Cardiac muscle cell (in vitro differentiated cells and primary cell): ENCODE results near the gene SMAD7. TPM values are rescaled to one million over a fixed set of nuclear protein-coding genes. Genes with fewer than 3 reads are reported as not detected.
A peak's percentile ranks its signal among the peaks of the same experiment; 100 is the strongest.

Experiments
- DNase-seq, 2 donors: peaks; one replicate each; pipeline versions ENCODE4 v3.0.0 to v3.0.0-alpha.2; 2010 to 2017; ENCODE audit warnings: low read depth in 1 of 2, low spot score in 1 of 2
- H3K27ac ChIP-seq: fragments of 200-600 bp; sonication (generic); 2 replicates; pipeline ENCODE4 v1.5.1; 2016
- H3K27me3 ChIP-seq: fragments of 200-600 bp; sonication (generic); 2 replicates; pipeline ENCODE4 v1.6.0; 2016; ENCODE audit warnings: control low read depth
- H3K36me3 ChIP-seq: fragments of 200-600 bp; sonication (generic); 2 replicates; pipeline ENCODE4 v1.5.1; 2016; ENCODE audit warnings: control low read depth
- H3K4me1 ChIP-seq: fragments of 200-600 bp; sonication (generic); 2 replicates; pipeline ENCODE4 v1.8.1; 2017; ENCODE audit warnings: low read depth, mild to moderate bottlenecking, mixed run types
- H3K4me3 ChIP-seq: fragments of 200-600 bp; sonication (generic); 2 replicates; pipeline ENCODE4 v1.5.1; 2016; ENCODE audit warnings: mild to moderate bottlenecking
- H3K9me3 ChIP-seq: fragments of 200-600 bp; sonication (generic); 2 replicates; pipeline ENCODE4 v1.5.1; 2017; ENCODE audit warnings: low read depth, mild to moderate bottlenecking, control low read depth
- CTCF ChIP-seq: IDR thresholded peaks from 2 replicates; pipeline ENCODE4 v1.5.1; 2012; ENCODE audit warnings: low read depth, mild to moderate bottlenecking, low read length
- polyA plus RNA-seq: library from polyadenylated mRNA; unstranded; fragments of >200 nt; fragmentation: Nextera tagmentation; extraction: Ambion mirVana; gene quantifications from 2 replicates; pipeline ENCODE4 v1.2.1, GENCODE V29; 2016
- total RNA-seq: library from RNA; depleted of rRNA; stranded (reverse); fragments of >200 nt; gene quantifications from 2 replicates; pipeline ENCODE4 v1.2.3, GENCODE V29; 2016

The SMAD7 gene
- total and polyA plus RNA-seq, 2 experiments from 2014 or later = 60.1 to 129 TPM

- no peaks in the 10 kb centered on the region for H3K4me1 ChIP-seq
- no peaks in the 10 kb centered on the region for H3K9me3 ChIP-seq
- no peak overlapping the region for H3K4me3 ChIP-seq
- DNase-seq = no peak
- H3K27me3 ChIP-seq = no peaks in the 10 kb centered on the region
- H3K27ac ChIP-seq = peak overlapping the region; percentile 2
- no peak for TF ChIP-seq CTCF
- no peaks in the 10 kb centered on the region for H3K36me3 ChIP-seq
These were observed 74.2 kb downstream of the SMAD7 start for GRCh38 chr18:48876590-48876989.

- Histone ChIP-seq H3K27ac (peak overlapping the region; percentile 2), H3K36me3 (no peaks in the 10 kb centered on the region), H3K9me3 (no peaks in the 10 kb centered on the region), H3K27me3 (no peaks in the 10 kb centered on the region), H3K4me1 (no peaks in the 10 kb centered on the region), H3K4me3 (no peak overlapping the region)
- peak in 1 of 2 donors; percentile 63 for DNase-seq
- TF ChIP-seq CTCF = no peak
These were observed 74.7 kb downstream of the SMAD7 start for GRCh38 chr18:48875942-48876511.

GRCh38 chr18:48875314-48875941 is 75.3 kb downstream of the SMAD7 start:
- TF ChIP-seq CTCF = no peak
- DNase-seq = no peak
- Histone ChIP-seq H3K36me3 (no peaks in the 10 kb centered on the region), H3K27me3 (no peaks in the 10 kb centered on the region), H3K9me3 (no peaks in the 10 kb centered on the region), H3K4me3 (no peak overlapping the region), H3K27ac (peak overlapping the region; percentile 2), H3K4me1 (no peaks in the 10 kb centered on the region)

GRCh38 chr18:48874701-48875162 is 76.0 kb downstream of the SMAD7 start:
- H3K9me3 ChIP-seq = no peaks in the 10 kb centered on the region
- no peak for TF ChIP-seq CTCF
- no peaks in the 10 kb centered on the region for H3K27me3 ChIP-seq
- no peaks in the 10 kb centered on the region for H3K4me1 ChIP-seq
- no peak overlapping the region for H3K27ac ChIP-seq
- DNase-seq = no peak
- H3K36me3 ChIP-seq = no peaks in the 10 kb centered on the region
- no peak overlapping the region for H3K4me3 ChIP-seq

GRCh38 chr18:48874233-48874632 is 76.5 kb downstream of the SMAD7 start:
- H3K9me3 ChIP-seq = no peaks in the 10 kb centered on the region
- DNase-seq = no peak
- no peaks in the 10 kb centered on the region for H3K36me3 ChIP-seq
- H3K27me3 ChIP-seq = no peaks in the 10 kb centered on the region
- TF ChIP-seq CTCF = no peak
- H3K4me3 ChIP-seq = no peak overlapping the region
- no peak overlapping the region for H3K27ac ChIP-seq
- no peaks in the 10 kb centered on the region for H3K4me1 ChIP-seq
